ENCODE measurements around the gene FAM53B. TPM values are rescaled to one million over a fixed set of nuclear protein-coding genes. Genes with fewer than 3 reads are reported as not detected.

Gene FAM53B
- total RNA-seq, 1 donor from 2014 or later = 24.1 TPM

GRCh38 chr10:124639646-124640045, 104.5 kb downstream of the FAM53B start:
- intact Hi-C loops (cut with micrococcal nuclease) = loop anchor here (10.0 kb wide), 1 partner anchor 105 kb away; no protein-coding TSS in a partner anchor

- intact Hi-C loops (cut with micrococcal nuclease) = no loop called here
These were observed 105.0 kb downstream of the FAM53B start for GRCh38 chr10:124639206-124639605.

- intact Hi-C loops (cut with micrococcal nuclease) = no loop called here
These were observed 106.4 kb downstream of the FAM53B start for GRCh38 chr10:124637746-124638145.

- intact Hi-C loops (cut with micrococcal nuclease) = no loop called here
These were observed 107.0 kb downstream of the FAM53B start for GRCh38 chr10:124637091-124637700.

- intact Hi-C loops (cut with micrococcal nuclease) = no loop called here
These were observed 107.7 kb downstream of the FAM53B start for GRCh38 chr10:124636271-124636995.

DNA sequence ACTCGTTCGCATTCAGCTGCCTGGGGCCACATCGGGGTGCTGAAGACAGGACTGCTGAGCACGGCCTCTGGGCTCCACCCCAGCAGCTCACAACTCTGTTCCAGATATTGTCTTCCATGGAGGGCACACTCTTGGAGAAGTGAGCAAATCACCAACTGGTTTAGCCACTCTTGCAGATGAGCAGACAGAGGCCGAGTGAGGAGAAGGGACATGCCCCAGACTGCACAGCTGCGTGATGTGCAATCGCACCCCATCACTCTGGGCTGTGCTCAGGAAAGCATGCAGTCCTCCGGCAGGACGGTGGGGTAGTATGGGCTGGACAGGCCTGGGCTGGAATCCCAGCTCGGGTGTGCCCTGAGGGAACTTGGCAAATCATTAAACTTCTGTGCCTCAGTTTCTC, 111.6 kb downstream of the FAM53B start:
- intact Hi-C loops (cut with micrococcal nuclease) = loop anchor here (1.0 kb wide), 1 partner anchor 109 kb away; no protein-coding TSS in a partner anchor

GRCh38 chr10:124632064-124632531, 112.1 kb downstream of the FAM53B start:
- intact Hi-C loops (cut with micrococcal nuclease) = loop anchor here (1.0 kb wide), 1 partner anchor 109 kb away; no protein-coding TSS in a partner anchor

DNA sequence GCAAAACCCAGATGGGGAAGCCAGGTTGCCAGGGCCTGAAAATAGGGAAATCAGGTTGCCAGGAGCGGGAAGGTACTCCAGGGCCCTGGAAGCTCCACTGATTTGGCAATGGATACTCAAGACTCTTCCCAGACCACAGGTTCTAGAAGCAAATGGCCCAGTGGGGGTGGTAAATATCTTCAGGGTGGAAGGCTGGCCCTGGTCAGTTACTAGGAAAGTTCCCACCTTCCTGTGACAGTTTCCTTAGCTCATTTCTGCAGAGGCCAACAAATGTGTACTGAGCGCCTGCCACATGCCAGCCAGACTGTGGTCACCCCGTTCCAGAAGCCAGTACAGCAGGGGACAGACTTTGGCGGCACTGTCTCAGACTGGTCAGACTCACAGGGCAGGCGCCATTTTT, 113.6 kb downstream of the FAM53B start:
- intact Hi-C loops (cut with micrococcal nuclease) = no loop called here

DNA sequence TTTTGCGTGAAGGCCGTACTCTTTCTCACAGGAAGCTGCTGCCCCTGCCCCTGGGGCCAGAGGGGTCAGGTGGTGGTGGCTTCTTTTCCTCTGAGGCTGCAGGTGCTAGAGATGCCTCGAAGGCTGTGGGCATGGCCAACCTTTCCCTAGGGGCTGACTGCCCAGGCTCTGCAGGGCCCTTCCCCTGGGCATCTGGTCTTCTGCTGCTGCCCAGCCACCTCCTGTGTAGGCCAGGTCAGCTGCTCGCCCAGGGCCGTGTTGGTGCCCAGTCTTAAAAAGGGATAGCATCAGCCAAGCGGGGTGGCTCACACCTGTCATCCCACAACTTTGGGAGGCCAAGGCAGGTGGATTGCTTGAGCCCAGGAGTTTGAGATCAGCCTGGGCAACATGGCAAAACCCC, 114.3 kb downstream of the FAM53B start:
- intact Hi-C loops (cut with micrococcal nuclease) = loop anchor here (5.0 kb wide), 1 partner anchor 83 kb away; no protein-coding TSS in a partner anchor

- intact Hi-C loops (cut with micrococcal nuclease) = loop anchor here (5.0 kb wide), 1 partner anchor 82 kb away; no protein-coding TSS in a partner anchor
These were observed 114.8 kb downstream of the FAM53B start for GRCh38 chr10:124629415-124629814.

DNA sequence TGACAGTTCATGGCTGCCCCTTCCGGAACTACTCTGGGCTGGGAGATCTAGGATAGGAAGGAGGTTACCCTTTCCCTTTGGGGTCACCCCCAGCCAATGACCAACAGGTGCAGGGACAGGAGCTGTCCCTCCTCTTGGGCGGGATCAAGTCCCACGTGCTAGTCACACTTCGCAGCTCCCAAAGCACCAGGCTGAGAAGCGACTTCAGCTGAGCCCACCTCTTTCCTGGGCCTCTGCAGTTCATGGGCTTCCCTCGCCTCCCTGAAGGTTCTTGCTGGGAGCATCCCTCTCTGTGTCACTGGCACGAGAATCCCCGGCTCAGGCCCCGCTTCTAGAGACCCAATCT, 115.5 kb downstream of the FAM53B start:
- intact Hi-C loops (cut with micrococcal nuclease) = loop anchor here (5.0 kb wide), 1 partner anchor 81 kb away; no protein-coding TSS in a partner anchor

DNA sequence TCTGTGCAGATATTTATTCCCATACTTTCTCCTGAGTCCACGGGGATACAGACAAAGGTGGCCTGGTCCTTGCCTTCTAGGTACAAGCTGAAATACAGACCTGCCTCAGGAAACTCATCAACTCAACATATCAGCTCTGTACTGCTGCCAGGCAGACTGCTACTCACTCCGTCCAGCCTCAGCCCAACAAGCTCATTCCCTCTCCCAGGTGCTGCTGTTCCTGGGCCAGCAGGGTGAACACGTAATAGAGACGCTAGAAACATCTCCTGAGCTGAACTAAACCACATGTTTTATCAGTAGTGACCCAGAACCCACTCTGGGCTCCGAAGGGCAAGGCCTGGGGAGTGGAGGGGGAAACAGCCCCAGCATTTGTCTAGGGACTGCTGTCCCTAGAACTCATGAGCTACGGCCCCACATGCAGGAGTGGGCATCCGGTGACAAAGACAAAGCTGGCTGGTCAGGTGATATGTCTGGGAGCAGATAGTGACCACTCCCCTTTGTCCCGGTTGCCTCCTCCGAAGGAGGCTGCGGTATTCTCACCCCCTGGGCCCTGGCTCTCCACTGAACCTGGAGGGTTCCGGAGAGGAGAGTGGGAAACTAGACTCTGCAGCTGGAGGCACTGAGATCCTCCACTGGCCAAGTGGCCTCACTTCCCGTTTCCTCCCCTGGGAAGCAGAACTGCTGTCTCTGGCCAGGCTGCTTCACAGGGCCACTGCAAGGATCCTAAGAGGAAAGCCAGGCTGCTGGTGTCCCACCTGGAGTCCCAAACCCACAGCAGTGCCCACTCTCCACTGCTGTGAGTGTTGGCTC, 116.1 kb downstream of the FAM53B start:
- intact Hi-C loops (cut with micrococcal nuclease) = loop anchor here (1.0 to 5.0 kb wide), 3 partner anchors 81 to 113 kb away; no protein-coding TSS in a partner anchor

GRCh38 chr10:124626759-124627380, 117.3 kb downstream of the FAM53B start:
- intact Hi-C loops (cut with micrococcal nuclease) = loop anchor here (1.0 to 5.0 kb wide), 3 partner anchors 80 to 114 kb away; no protein-coding TSS in a partner anchor

- intact Hi-C loops (cut with micrococcal nuclease) = loop anchor here (5.0 kb wide), 1 partner anchor 79 kb away; no protein-coding TSS in a partner anchor
These were observed 118.3 kb downstream of the FAM53B start for GRCh38 chr10:124625831-124626238.

- intact Hi-C loops (cut with micrococcal nuclease) = loop anchor here (5.0 kb wide), 1 partner anchor 78 kb away; no protein-coding TSS in a partner anchor
These were observed 119.3 kb downstream of the FAM53B start for GRCh38 chr10:124624895-124625294.

- intact Hi-C loops (cut with micrococcal nuclease) = no loop called here
These were observed 119.7 kb downstream of the FAM53B start for GRCh38 chr10:124624466-124624865.

GRCh38 chr10:124624006-124624405, 120.2 kb downstream of the FAM53B start:
- intact Hi-C loops (cut with micrococcal nuclease) = no loop called here

- intact Hi-C loops (cut with micrococcal nuclease) = no loop called here
These were observed 121.2 kb downstream of the FAM53B start for GRCh38 chr10:124622866-124623536.

DNA sequence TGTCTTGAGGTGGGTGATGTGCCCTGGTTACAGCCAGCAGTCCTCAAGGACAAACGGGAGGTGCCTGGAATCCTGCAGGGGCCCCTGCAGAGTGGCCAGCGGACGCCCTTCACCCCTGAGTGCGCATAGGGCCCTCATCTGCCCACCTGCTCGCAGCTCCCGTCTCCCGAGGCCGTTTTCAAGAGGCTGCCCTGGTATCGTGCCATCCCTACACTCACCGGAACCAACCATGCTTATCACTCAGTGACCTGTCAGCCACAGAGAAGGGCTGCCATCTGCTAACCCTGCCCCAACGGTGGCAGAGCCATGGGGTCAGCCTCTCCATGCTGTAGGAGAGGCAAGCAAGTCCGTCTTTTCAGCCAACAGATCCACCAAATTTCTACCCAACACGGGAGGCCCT, 122.0 kb downstream of the FAM53B start:
- intact Hi-C loops (cut with micrococcal nuclease) = no loop called here

DNA sequence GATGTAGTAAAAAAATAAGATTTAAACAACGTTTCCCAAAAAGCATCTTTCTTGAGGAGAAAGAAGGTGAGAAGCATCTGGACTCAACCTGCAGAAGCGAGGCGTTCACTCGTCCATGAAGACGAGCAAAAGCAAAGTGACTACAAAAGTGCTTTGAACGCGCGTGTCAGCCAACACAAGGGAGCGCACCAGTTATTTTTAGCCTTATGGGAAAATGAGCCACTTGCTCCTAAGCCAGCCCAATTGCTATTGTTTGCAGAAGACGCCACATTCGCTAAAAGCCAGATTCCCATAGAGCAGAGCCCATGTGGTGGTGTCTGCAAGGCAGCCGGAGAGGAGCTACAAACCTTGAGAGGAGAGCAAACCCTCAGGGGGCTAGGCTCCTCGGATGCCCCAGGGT, 122.5 kb downstream of the FAM53B start:
- intact Hi-C loops (cut with micrococcal nuclease) = no loop called here

Data from T-helper 2 cell treated with Interferon-gamma antibody and Interleukin-4, amounts not matched to agents 100 ng/mL and 5 ng/mL, for 36 hours (primary cell).